Activated T-helper 9 cell treated with anti-CD3 and anti-CD28 coated beads, Interleukin-2, amount 50 U/mL, for 16 hours (primary cell): Measurements from ENCODE around the gene FAM20A.
"Not testable (repeated sequence)": the region's sequence is repeated elsewhere in the genome, so short reads cannot be mapped to it uniquely, and the experiment has no call there.

Source experiments
- DNase-seq: peaks from one replicate; pipeline ENCODE4 v3.0.0-alpha.2; 2020; ENCODE audit warnings: low read depth

Gene FAM20A

DNA sequence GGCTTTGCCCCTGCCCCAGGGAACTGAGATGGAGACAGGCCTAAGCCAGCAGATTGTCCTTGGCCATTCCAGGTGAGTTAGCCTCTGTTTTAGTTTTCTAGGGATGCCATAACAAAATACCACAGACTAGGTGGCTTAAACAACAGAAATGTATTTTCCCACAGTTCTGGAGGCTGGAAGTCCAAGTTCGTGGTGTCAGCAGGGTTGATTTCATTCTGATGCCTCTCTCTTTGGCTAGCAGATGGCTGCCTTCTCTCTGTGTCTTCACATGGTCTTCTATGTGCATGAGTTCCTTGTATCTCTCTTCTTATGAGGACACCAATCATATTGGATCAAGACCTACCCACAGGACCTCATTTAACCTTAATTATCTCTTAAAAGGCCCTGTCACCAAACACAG is 12.8 kb downstream of the FAM20A start:
- no peak for DNase-seq

DNA sequence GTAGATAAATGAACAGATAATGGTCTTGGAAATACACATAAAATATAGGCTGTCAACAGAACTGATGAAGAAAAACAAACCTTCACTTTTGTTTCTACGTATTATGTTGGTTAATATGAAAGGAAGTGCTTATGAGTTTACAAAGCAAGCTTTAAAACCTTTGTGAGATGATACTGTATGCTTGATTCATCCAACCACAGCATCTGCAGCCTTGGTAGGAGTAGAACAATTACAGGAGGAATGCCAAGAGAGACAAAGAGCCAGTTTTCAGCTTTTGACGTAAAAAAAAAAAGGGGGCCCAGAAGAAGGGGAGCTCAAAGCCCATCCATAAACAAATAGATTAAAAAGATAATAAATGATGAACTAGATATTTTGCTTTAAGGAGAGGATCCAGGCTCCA is 13.3 kb downstream of the FAM20A start:
- DNase-seq, result no peak

DNA sequence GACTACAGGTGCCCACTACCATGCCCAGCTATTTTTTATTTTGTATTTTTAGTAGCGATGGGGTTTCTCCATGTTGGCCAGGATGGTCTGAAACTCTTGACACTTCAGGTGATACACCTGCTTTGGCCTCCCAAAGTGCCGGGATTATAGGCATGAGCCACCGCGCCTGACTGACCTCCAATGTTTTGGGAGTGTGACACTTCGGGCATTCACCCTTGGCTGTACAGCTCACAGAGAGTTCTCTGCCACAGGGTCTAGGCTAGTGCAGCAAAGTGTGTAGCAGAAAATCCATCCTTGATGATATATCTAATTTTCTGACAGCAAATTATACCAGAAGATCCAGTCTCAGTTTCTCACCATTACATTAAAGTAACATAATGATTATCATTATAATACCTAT is 14.1 kb downstream of the FAM20A start:
- no peak for DNase-seq

DNA sequence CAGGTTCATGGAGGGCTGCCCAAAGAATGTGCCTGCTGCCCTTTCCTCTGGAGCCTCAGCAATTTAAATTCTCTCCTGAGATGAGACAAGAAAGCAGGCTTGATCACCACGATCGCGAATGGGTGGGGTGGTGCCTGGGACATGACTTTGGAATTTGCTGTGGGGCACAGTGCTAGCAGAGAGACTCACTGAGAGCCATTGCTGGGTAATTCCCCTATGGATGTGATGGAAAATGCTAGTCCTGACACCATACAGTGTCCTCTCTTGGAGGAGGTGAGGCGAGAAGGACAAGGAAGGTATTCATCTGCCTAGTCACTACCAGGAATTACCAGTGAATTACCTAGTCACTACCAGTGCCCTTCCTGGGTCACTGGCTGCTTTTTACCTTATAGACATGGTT is 15.5 kb downstream of the FAM20A start:
- no peak for DNase-seq

DNA sequence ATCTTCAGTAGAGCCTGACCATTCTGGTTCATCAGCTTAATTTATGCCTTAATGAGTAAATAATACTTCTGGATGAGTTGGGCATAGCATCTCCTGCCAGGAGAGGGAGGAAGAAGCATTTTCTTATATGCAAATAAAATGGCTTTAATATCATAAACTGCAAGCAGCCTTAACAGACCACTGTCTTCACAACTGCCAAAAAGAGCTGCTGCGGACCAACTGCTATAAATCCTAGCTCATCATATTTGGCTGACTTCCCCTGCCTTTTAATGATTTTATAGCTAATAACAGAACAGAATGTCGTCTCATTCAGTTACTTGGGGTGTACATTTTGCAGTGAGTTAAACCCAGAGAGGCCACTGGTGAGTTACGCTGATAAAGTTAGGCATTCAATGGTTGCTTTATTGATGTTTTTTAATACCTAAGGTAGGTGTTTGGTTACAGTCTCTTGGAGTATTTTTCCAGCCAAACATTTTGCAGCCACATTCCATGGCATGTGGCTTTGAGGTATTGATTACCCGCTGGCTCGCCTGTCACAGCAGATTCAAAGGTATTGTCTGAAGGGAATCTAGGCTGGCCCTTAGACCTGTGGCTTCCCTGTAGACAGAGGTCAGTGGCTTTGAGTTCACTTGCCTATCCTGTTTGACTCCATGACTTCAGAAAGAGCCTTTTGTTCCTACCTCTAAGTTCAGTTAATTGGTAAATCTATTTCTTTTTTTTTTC is 16.4 kb downstream of the FAM20A start:
- no peak for DNase-seq

DNA sequence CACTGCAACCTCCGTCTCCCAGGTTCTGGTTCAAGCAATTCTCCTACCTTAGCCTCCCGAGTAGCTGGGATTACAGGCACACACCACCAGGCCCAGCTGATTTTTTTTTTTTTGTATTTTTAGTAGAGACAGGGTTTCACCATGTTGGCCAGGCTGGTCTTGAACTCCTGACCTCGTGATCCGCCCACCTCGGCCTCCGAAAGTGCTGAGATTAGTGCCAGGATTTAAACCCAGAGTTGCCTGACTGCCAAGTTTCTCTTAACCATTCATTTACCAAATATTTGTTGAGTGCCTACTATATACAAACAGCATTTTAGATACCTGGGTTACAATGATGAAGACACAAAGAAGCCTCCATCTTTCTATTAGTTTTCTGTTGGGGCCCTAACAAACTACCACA is 18.3 kb downstream of the FAM20A start:
- DNase-seq, result not testable (repeated sequence)

DNA sequence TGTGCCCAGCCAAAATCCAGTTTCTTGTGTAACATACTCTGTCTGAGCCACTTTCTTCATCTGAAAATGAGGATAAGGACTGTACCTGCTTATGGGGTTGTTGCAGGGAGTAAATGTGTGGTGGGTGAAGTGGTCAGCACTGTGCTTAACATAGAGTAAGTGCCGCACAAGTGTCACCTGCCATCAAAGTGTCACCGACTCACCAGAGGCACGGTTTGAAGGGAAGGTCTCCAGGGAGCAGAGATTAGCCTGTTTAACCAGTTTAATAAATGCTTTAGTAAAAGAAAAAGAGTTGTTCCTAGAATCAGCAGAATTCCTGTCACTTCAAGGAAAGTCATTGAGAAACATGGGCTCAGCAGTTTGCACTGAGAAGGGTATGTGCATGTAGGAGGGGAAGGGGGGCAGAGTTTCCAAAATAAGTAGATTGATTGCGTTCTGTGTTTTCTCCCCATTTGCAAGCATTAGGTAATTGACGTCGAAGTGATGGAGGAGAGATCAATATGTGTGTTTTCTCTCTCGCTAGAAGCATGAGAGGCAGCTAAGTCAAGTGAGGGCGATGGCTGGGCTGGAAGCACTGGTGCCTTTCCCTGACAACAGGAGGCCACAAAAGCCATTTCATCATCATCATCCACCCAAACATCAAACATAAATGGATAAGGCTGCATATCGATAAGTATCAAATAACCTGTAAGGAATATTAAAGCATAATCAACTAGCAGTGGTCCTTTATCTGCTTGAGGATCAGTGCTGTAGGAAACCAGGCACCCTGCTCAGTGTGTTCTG is 19.1 kb downstream of the FAM20A start:
- no peak for DNase-seq

DNA sequence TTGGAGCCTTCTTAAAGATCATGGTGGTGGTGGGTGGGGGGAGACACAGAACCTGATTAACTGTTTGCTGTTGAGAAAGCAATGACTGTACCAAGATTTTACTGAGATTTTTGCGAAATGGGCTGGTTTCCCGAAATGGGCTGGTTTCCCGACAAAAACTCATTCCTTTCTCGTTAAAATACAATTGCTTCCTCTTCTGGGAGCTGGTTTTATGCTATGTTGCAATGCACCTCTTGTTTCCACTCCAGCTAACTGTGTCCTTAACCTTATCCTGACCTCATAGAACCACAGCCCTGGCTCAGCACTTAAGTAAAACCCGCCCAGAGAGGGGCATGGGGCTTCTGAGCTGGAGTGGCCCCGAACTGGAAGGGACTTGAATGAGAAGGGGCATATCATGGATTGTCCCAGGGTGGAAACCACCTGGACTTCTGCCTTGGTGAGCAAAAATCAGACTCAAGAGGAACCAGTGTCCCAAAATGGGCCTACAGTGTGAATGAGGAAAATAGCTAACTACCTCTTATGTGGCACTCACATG is 20.9 kb downstream of the FAM20A start:
- no peak for DNase-seq

DNA sequence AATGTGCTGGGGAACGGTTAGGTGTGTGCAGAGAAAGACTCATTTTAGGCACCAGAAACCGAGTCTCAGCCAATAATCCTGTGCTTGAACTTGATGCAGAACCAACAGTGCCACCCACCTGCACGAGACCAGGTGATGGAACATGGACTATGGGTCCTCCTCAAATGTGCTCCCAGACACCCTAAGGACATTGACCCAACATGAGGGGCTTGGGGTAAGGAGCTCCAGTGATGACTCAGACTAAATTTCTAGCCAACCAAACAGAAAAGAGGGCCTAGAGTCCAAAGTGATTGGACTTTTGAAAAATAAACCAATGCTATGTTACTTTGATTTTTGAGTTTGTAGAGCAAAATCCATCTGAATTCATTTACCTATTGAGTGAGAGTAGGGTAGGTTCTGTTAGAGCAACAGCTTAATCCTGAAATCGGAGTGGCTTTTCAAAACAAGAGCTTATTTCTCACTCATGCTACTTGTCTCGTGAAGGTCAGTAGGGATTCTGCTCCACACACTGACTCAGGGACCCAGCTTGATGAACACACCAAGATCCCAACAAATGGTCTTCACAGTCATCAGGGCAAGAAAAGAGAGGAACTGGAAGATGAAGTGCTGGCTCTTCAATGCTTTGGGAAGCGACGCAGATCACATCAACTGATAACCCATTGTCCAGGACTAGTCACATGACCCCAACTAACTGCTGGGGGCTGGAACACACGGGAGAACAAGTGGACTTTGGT is 21.8 kb downstream of the FAM20A start:
- no peak for DNase-seq

DNA sequence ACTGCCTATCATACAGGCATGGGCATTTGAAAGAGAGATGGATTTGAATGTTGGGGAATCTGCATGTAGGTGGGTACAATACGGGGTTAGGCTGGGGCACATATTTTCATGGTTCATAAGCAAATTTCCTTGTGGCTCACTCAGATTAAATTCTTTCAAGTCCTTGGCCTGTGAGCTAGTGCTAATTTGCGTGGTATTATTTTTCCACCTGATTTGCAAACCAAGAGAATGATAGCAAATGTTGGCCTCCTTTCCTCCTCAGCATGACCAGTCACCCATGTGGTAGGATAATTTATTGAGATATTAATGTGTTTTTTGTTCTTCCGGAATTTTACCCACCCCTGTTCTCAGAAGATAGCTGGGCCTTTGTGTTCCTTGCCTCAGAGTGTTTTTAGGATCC is 22.9 kb downstream of the FAM20A start:
- DNase-seq, result no peak

DNA sequence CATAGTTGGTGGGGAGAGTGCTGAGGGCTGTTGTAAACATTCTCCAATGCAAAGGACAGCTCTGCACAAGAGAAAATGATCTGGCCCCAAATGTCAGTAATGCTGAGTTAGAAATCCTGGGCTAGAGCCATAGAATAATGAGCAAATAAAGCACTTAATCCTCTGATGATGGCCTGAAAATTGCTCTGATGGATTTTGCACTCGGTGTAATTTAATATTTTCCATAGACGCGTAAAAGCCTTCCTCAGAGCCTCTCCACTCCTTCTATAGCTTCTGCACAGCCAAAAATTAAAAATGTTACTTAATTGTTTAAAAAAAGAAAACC is 23.7 kb downstream of the FAM20A start:
- no peak for DNase-seq

DNA sequence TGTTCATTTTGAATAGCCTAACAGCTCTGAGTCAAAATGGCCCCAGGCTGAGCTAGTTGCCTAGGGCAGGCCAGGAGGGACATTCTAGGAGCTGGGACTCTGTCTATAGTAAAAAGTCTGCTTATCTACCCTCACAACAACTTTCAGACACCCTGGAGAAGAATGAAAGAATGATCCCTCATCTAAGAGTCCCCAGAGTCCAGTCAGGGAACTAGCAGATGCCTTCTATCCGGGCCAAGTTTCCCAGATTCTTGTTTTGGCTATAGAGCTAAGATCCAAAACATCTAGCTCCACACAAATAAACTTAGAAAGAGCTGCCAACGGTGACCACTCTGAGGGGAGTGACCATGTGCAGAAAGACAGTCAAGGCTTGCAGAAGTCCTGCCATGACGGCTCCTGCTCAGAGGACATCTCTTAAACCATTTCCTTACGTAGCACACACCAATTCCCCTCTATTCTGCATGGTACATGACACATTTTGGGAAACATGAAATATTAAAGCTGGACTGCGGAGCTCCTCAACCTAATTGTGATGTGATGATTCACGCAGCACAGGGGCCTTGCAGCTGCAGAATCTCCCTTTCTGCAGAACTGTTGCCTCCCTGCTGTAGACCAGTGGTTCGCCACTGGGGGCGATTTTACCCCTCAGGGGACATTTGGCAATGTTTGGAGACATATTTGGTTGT is 24.2 kb downstream of the FAM20A start:
- no peak for DNase-seq

DNA sequence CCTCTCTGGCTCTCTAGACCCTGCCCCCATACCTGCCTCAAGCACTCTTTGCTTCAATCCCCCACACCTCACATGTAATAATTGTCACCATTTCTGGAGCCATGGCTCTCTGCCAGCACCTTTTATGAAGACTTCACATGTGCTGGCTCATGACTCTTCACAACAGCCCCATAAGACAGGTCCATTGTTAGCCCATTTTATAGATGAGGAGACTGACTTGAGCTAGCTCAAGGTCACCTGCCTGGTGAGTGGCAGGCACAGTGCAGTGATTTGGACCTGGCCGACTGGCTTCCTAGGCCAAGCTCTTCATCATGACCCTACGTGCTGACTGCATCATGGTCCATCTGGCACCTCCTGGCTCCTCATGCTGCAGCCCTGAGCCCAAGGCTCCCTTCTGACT is 25.0 kb downstream of the FAM20A start:
- no peak for DNase-seq

DNA sequence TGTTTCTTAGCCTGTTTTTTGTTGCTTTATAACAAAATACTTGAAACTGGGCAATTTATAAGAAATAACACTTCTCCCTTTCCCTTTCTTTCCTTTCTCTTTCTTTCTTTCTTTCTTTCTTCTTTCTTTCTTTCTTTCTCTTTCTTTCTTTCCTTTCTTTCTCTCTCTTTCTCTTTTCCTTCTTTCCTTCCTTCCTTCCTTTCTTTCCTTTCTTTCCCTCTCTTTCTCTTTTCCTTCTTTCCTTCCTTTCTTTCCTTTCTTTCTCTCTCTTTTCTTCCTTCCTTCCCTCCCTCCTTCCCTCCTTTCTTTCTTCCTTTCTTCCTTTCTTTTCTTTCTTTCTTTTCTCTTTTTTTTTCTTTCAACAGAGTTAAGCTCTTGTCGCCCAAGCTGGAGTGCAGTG is 27.8 kb downstream of the FAM20A start:
- DNase-seq, result no peak

DNA sequence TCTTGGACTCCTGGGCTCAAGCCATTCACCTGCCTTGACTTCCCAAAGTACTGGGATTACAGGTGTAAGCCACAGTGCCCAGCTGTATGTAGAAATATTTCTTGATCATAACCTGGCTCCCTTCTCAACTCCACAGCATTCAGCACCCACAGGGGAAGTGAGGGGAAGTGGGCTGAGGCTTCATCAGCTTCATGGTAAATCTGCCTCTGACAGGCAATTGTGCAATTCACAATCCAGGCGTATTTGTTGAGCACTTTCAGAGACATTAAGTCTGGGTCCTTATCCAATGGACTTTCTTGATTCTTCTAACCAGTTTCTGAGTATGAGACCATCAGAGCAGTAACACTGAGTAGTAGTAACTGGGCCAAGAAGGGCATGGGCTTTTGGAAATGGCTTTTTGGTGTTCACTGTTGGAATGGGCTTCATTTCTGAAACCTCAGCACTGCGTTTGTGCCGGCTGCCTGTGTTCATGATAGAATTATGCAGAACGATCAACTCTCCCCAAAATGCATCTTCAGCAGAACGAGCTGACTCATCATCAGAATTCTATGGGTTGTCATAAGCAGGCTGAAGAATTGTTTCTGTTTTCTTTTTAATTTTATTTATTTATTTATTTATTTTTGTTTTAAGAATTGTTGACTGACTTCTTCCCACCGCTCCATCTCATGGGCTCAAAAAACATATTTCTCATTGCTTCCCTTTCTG is 28.9 kb downstream of the FAM20A start:
- DNase-seq, result no peak

DNA sequence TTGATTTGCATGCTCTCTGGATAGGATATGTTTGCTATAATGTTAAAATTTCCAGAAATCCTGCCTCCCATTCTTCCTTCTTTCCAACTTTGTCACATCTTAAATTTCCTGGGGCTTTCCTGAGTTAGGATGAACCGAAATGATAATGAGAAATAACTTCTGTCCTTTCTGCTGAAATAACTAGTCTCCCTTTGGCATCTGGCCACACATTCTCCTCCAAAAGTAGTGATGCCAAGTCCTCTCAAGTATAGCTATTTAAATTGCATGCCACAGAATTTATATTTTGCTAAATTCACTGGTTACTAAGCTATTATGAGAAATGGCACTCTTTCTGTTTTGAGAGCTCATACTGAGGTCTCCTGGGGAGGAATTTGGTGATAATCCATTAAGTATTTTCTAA is 30.6 kb downstream of the FAM20A start:
- DNase-seq, result no peak

DNA sequence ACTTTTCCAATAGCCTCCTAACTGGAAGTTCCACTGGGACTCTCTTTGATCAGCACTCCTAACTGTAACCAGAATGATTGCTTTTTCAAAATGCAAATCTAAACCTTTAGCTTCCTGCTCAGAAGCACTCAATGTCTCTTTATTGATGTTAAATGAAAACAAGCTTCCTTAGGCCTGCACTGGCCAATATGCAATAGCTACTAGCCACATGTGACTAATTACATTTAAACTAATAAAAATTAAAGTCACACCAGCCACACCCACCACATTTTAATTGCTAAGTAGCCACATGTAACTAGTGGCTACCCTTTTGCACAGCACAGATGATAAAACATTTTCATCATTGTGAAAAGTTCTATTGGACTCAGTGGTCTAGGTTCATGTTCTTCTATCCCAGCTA is 31.8 kb downstream of the FAM20A start:
- no peak for DNase-seq

DNA sequence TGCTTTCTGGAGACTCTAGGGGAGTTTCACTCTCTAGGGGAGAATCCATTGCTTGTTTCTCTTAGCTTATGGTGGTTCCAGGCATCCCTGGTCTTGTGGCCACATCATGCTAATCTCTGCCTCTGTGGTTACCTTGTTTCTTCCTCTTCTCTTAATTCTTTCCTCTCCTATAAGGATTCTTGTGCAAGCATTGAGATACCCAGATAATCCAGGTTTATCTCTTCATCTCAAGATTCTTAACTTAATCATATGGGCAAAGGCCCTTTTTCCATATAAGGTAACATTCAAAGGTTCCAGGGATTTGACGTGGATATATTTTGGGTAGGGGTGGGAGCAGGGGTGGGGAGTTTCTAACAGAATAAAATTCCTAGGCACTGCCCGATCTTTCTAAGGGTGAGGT is 32.6 kb downstream of the FAM20A start:
- no peak for DNase-seq

DNA sequence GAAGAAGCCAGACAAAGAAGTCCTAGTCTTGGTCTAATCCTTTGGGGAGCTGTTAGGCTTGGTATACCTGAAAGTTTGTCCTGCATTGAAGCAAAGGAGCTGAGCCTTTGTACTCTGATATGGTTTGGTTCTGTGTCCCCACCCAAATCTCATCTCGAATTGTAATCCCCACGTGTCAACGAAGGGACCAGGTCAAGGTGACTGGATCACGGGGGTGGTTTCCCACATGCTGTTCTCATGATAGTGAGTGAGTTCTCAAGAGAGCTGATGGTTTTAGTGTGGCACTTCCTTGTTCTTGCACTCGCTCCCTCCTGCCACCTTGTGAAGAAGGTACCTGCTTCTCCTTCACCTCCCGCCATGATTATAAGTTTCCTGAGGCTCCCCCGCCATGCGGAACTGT is 33.6 kb downstream of the FAM20A start:
- no peak for DNase-seq

DNA sequence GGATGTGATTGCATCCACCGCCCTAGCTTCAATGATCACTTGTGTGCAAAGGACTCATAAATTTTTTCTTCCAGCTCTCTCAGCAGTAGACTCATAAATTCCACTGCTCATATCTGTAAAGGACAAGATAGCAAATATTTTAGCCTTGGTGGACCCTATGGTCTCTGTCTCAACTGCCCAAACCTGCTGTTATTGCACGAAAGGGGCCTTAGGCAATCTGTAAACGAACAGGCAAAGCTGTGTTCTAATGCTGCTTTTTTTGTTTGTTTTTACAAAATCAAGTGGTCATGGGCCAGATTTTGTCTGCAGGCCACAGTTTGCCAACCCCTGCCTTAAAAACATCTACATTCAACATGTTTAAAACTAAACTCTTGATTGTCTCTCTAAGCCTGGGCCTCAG is 34.1 kb downstream of the FAM20A start:
- DNase-seq, result no peak

DNA sequence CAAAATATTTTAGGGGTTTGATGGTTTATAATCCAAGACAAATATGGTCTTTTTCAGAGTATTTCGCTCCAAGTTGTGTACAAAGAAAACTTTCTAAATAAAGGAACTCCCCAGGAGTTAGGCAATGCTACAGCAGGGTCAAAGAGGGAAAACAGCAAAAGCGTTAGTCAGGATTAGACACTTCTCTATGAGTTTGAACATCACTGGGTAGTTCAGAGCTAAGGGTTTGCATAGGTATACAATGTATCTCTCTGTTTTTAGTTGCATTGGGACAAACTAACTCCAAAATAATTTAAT is 34.8 kb downstream of the FAM20A start:
- DNase-seq, result no peak
